Heart left ventricle (tissue), 16 donors: ENCODE results near the gene FAHD1. TPM values are rescaled to one million over a fixed set of nuclear protein-coding genes. Genes with fewer than 3 reads are reported as not detected.

ENCODE experiments used
- ATAC-seq, 4 donors: fragments of 200-7000 bp; cut with Tn5 transposase; one replicate each; pipeline ENCODE4 v1.9.1; 2020 to 2022; ENCODE audit warnings: moderate library complexity in 4 of 4, mild to moderate bottlenecking in 3 of 4, moderate number of reproducible peaks in 1 of 4
- DNase-seq, 5 donors: peaks; one replicate each; pipeline ENCODE4 v3.0.0-alpha.2; 2020
- H3K27ac ChIP-seq, 12 donors: fragments of 200-600 bp; sonication (generic) in 4 of 12; one replicate each; pipeline versions ENCODE4 v1.5.0 to v1.8.0; 2016 to 2022; ENCODE audit warnings: mild to moderate bottlenecking in 2 of 12
- H3K27me3 ChIP-seq, 9 donors: fragments of 200-600 bp; sonication (generic) in 2 of 9; one replicate each; pipeline versions ENCODE4 v1.5.1 to v1.8.0; 2016 to 2022; ENCODE audit warnings: mild to moderate bottlenecking in 3 of 9
- H3K36me3 ChIP-seq, 9 donors: fragments of 200-600 bp; sonication (generic) in 2 of 9; one replicate each; pipeline versions ENCODE4 v1.5.0 to v1.8.0; 2018 to 2022; ENCODE audit warnings: mild to moderate bottlenecking in 2 of 9
- H3K4me1 ChIP-seq, 12 donors: fragments of 200-600 bp; sonication (generic) in 4 of 12; one replicate each; pipeline versions ENCODE4 v1.5.0 to v1.8.0; 2016 to 2022; ENCODE audit warnings: mild to moderate bottlenecking in 3 of 12
- H3K4me3 ChIP-seq, 12 donors: fragments of 200-600 bp; sonication (generic) in 4 of 12; one replicate each; pipeline versions ENCODE4 v1.5.0 to v1.8.0; 2017 to 2022; ENCODE audit warnings: mild to moderate bottlenecking in 9 of 12, moderate library complexity in 4 of 12
- H3K9me3 ChIP-seq, 12 donors: fragments of 200-600 bp; sonication (generic) in 4 of 12; one replicate each; pipeline versions ENCODE4 v1.5.0 to v1.8.0; 2016 to 2022; ENCODE audit warnings: mild to moderate bottlenecking in 1 of 12
- POLR2A ChIP-seq, 2 donors: fragments of 450-650 bp; IDR thresholded peaks; one replicate each; pipeline ENCODE4 v1.6.1; 2017; ENCODE audit warnings: antibody characterized with exemption in 2 of 2, mild to moderate bottlenecking in 2 of 2, moderate library complexity in 2 of 2
- WGBS, 4 donors: extraction: QIAGEN DNeasy Blood & Tissue Kit in 2 of 4; methylation state at CpG; one replicate each; pipeline versions ENCODE4 v1.1.5 to v1.1.7; 2013 to 2018; 5-methylcytosine and 5-hydroxymethylcytosine counted together
- intact Hi-C, 10 donors: fragments of 100-400 bp; cut with DNase I; formaldehyde crosslinking; loops; one replicate each; pipeline versions ENCODE4 v1.11.1 to v1.14.2; 2022
- polyA plus RNA-seq, 2 donors: library from polyadenylated mRNA; stranded (reverse); fragments of 200-250 nt; gene quantifications; one replicate each; pipeline ENCODE4 v1.2.3, GENCODE V29; 2013
- total RNA-seq, 9 donors: library from RNA; depleted of rRNA in 2 of 9; stranded (reverse); fragments of >200 nt in 2 of 9; fragmentation: NEBNext Ultra II Directional in 3 of 9; extraction: Animal tissue kit (Norgen Biotek cat#: 25700) in 3 of 9; gene quantifications; one replicate each; pipeline versions ENCODE4 v1.1.0 to v1.2.4, GENCODE V29; 2016 to 2023
- TF ChIP-seq, protein P1 (sequence below), 12 donors: fragments of 200-600 bp; sonication (generic) in 4 of 12; IDR thresholded peaks; one replicate each; pipeline versions ENCODE4 v1.5.0 to v1.8.0; 2018 to 2022; ENCODE audit warnings: antibody characterized with exemption in 12 of 12, mild to moderate bottlenecking in 5 of 12
- donor health status: ischemic (EF 13 %, LVEDD 7.1; RV severe dilation, severe dysfunction).
- donor health status: healthy with polysubstance abuse.
- donor health status: DM: no; HTN: yes; CAD: no.
- donor health status: DM: no; HTN: no; CAD: no.
- donor health status: ischemic (EF 25% LVEDD 6.9; RV normal size, moderate dysfunction).
- donor health status: ischemic (EF 25% LVEDD 5.7; RV mildly dilated, moderate dysfunction).
- donor health status: healthy.
- donor health status: DM: yes; HTN: yes; CAD: no.
- donor health status: ischemic (EF 35%, LVEDD 5.7; RV mildly dilated, moderate dysfunction).
- donor health status: nonischemic (EF 11% LVEDD 7.7; RV severe dilation, severe dysfunction).
- donor health status: DM: yes; HTN: yes; CAD: no.
- donor health status: PGD.
- donor health status: ischemic (EF 29% LVEDD 5.4; RV normal size, mild dysfunction).
- donor health status: nonischemic (EF 23%, LVEDD 6.1; RV moderate dilation, normal function).

FAHD1 gene
- total and polyA plus RNA-seq, 11 donors, result 19.2 to 83.8 (median 32.9) TPM

DNA sequence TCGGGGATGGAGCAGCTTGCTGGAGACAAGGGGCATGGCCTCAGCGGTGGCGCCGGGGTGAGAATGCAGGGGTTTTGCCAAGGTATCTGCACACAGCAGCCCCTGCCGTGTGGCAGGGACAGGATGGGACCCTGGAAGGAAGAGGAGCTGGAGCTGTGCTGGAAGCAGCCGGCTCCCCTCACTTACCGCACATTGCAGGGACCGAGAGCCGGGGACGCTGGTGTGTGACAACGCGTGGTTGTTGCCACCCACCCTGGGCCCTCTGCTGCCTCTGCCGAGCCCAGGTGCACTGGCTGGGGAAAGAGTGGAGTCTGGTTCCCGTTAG, 41.2 kb upstream of the FAHD1 start:
- no peaks in the 10 kb centered on the region for H3K27me3 ChIP-seq
- no peak for ATAC-seq
- intact Hi-C loops, result no loop called here
- H3K36me3 ChIP-seq, result peaks cover 0 to 50% (median 35%) of the 10 kb centered on the region in 9 donors
- no peak overlapping the region for H3K27ac ChIP-seq
- H3K4me1 ChIP-seq, result peaks cover 2 to 43% (median 20%) of the 10 kb centered on the region in 12 donors
- H3K4me3 ChIP-seq, result no peak overlapping the region
- TF ChIP-seq, protein P1, sequence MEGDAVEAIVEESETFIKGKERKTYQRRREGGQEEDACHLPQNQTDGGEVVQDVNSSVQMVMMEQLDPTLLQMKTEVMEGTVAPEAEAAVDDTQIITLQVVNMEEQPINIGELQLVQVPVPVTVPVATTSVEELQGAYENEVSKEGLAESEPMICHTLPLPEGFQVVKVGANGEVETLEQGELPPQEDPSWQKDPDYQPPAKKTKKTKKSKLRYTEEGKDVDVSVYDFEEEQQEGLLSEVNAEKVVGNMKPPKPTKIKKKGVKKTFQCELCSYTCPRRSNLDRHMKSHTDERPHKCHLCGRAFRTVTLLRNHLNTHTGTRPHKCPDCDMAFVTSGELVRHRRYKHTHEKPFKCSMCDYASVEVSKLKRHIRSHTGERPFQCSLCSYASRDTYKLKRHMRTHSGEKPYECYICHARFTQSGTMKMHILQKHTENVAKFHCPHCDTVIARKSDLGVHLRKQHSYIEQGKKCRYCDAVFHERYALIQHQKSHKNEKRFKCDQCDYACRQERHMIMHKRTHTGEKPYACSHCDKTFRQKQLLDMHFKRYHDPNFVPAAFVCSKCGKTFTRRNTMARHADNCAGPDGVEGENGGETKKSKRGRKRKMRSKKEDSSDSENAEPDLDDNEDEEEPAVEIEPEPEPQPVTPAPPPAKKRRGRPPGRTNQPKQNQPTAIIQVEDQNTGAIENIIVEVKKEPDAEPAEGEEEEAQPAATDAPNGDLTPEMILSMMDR (IDR thresholded peaks at IDR 0.05), result no peak
- TF ChIP-seq POLR2A (IDR thresholded peaks at IDR 0.05), result no peak
- WGBS, 4 donors, result 87 to 91% (median 87%) methylated on average over 13 to 14 of the region's 14 CpGs
- no peaks in the 10 kb centered on the region for H3K9me3 ChIP-seq
- peak in 1 of 5 donors; percentile 24 for DNase-seq

GRCh38 chr16:1786242-1787055, 40.6 kb upstream of the FAHD1 start:
- Histone ChIP-seq H3K27me3 (no peaks in the 10 kb centered on the region), H3K9me3 (no peaks in the 10 kb centered on the region), H3K36me3 (peaks cover 0 to 52% (median 32%) of the 10 kb centered on the region in 9 donors), H3K4me3 (no peak overlapping the region), H3K27ac (no peak overlapping the region), H3K4me1 (peaks cover under 1 to 36% (median 14%) of the 10 kb centered on the region in 12 donors)
- DNase-seq (peak; percentile 7 to 67 (median 21)), ATAC-seq (no peak)
- TF ChIP-seq, protein P1 (IDR thresholded peaks at IDR 0.05), result no peak
- TF ChIP-seq POLR2A (IDR thresholded peaks at IDR 0.05), result no peak
- intact Hi-C loops, result no loop called here
- 86 to 92% (median 90%) methylated on average over 31 to 51 of the region's 51 CpGs for WGBS, 4 donors

GRCh38 chr16:1787056-1787321, 40.0 kb upstream of the FAHD1 start:
- no peak for DNase-seq
- intact Hi-C loops, result no loop called here

More at GRCh38 chr16:1787056-1787321, 40.0 kb upstream of the FAHD1 start:
- H3K4me3 ChIP-seq, result no peak overlapping the region
- no peaks in the 10 kb centered on the region for H3K9me3 ChIP-seq
- H3K27ac ChIP-seq, result no peak overlapping the region
- TF ChIP-seq POLR2A (IDR thresholded peaks at IDR 0.05), result no peak
- TF ChIP-seq, protein P1 (IDR thresholded peaks at IDR 0.05), result no peak
- peaks cover 0 to 55% (median 32%) of the 10 kb centered on the region in 9 donors for H3K36me3 ChIP-seq
- no peaks in the 10 kb centered on the region for H3K27me3 ChIP-seq
- no peak for ATAC-seq
- WGBS, 4 donors, result 85 to 92% (median 90%) methylated on average over 5 to 6 of the region's 6 CpGs
- H3K4me1 ChIP-seq, result peaks cover 0 to 31% (median 12%) of the 10 kb centered on the region in 12 donors
